Measurements from ENCODE around the gene TMC8.

Gene TMC8

GRCh38 chr17:78106211-78106610 is 24.4 kb upstream of the TMC8 start:
- H4K91ac ChIP-seq (ENCODE audit: low read length) = no peak overlapping the region
- no peak overlapping the region for H3K23ac ChIP-seq (ENCODE audit: low read length in 2 of 2)
- H3K18ac ChIP-seq (ENCODE audit: low read depth in 1 of 2, low read length in 2 of 2) = no peak overlapping the region
- H3K27ac ChIP-seq (ENCODE audit: low read length, poor library complexity, severe bottlenecking) = no peak overlapping the region
- no peak overlapping the region for H3K4me3 ChIP-seq (ENCODE audit: insufficient read depth in 1 of 2, low read depth in 1 of 2, low read length in 2 of 2)
- peaks cover 0 to 7% of the 10 kb centered on the region in 2 experiments for H3K27me3 ChIP-seq (ENCODE audit: control insufficient read depth in 1 of 2, insufficient read depth in 1 of 2, low read length in 2 of 2)
- H3K9ac ChIP-seq (ENCODE audit: low read length) = no peak overlapping the region
- WGBS = 89% methylated on average over 11 of the region's 15 CpGs
- no peak overlapping the region for H2BK15ac ChIP-seq (ENCODE audit: low read depth, poor library complexity, severe bottlenecking)
- no peak overlapping the region for H3K4ac ChIP-seq (ENCODE audit: low read depth in 1 of 2, low read length in 2 of 2)
- no peak overlapping the region for H3K4me2 ChIP-seq (ENCODE audit: low read length, poor library complexity, severe bottlenecking)
- H3K4me1 ChIP-seq (ENCODE audit: control insufficient read depth, insufficient read depth, low read depth, low read length) = peaks cover 17% of the 10 kb centered on the region
- DNase-seq = no peak
- no peak overlapping the region for H3K14ac ChIP-seq (ENCODE audit: low read length in 2 of 2)
- H3K79me1 ChIP-seq (replicated peaks; ENCODE audit: low read length, poor library complexity, severe bottlenecking) = no peaks in the 10 kb centered on the region
- no peaks in the 10 kb centered on the region for H3K9me3 ChIP-seq (ENCODE audit: control insufficient read depth, low read length)
- no peak overlapping the region for H2AK5ac ChIP-seq (ENCODE audit: low read length, severe bottlenecking)
- H2BK12ac ChIP-seq (ENCODE audit: low read length in 2 of 2) = no peak overlapping the region
- no peak overlapping the region for H2AFZ ChIP-seq (ENCODE audit: low read depth, low read length)
- H2BK120ac ChIP-seq (ENCODE audit: low read depth, low read length) = no peak overlapping the region
- H4K8ac ChIP-seq (ENCODE audit: low read length) = no peak overlapping the region
- H3K36me3 ChIP-seq (ENCODE audit: control insufficient read depth in 1 of 2, insufficient read depth in 2 of 2, low read depth in 1 of 2, low read length in 2 of 2) = peaks cover 18 to 52% of the 10 kb centered on the region in 2 experiments
- H2BK5ac ChIP-seq (ENCODE audit: low read depth, low read length, poor library complexity, severe bottlenecking) = no peak overlapping the region

- Histone ChIP-seq H3K4me1 (ENCODE audit: control insufficient read depth, insufficient read depth, low read depth, low read length) (peaks cover 18% of the 10 kb centered on the region), H2AFZ (ENCODE audit: low read depth, low read length) (no peak overlapping the region), H3K14ac (ENCODE audit: low read length in 2 of 2) (no peak overlapping the region), H3K9ac (ENCODE audit: low read length) (peak overlapping the region; percentile 38), H3K27me3 (ENCODE audit: control insufficient read depth in 1 of 2, insufficient read depth in 1 of 2, low read length in 2 of 2) (peaks cover 0 to 17% of the 10 kb centered on the region in 2 experiments), H3K18ac (ENCODE audit: low read depth in 1 of 2, low read length in 2 of 2) (no peak overlapping the region), H3K36me3 (ENCODE audit: control insufficient read depth in 1 of 2, insufficient read depth in 2 of 2, low read depth in 1 of 2, low read length in 2 of 2) (peaks cover 18 to 56% of the 10 kb centered on the region in 2 experiments), H2AK5ac (ENCODE audit: low read length, severe bottlenecking) (no peak overlapping the region), H3K4ac (ENCODE audit: low read depth in 1 of 2, low read length in 2 of 2) (no peak overlapping the region), H2BK15ac (ENCODE audit: low read depth, poor library complexity, severe bottlenecking) (no peak overlapping the region), H3K9me3 (ENCODE audit: control insufficient read depth, low read length) (no peaks in the 10 kb centered on the region), H2BK120ac (ENCODE audit: low read depth, low read length) (no peak overlapping the region), H2BK5ac (ENCODE audit: low read depth, low read length, poor library complexity, severe bottlenecking) (no peak overlapping the region), H3K79me1 (replicated peaks; ENCODE audit: low read length, poor library complexity, severe bottlenecking) (no peaks in the 10 kb centered on the region), H4K91ac (ENCODE audit: low read length) (no peak overlapping the region), H4K8ac (ENCODE audit: low read length) (no peak overlapping the region), H3K27ac (ENCODE audit: low read length, poor library complexity, severe bottlenecking) (no peak overlapping the region), H3K4me2 (ENCODE audit: low read length, poor library complexity, severe bottlenecking) (no peak overlapping the region), H3K23ac (ENCODE audit: low read length in 2 of 2) (no peak overlapping the region), H2BK12ac (ENCODE audit: low read length in 2 of 2) (no peak overlapping the region), H3K4me3 (ENCODE audit: insufficient read depth in 1 of 2, low read depth in 1 of 2, low read length in 2 of 2) (peak overlapping the region in 1 of 2 experiments; percentile 52)
- DNase-seq = no peak
- 96% methylated on average over 10 of the region's 10 CpGs for WGBS
Measured at GRCh38 chr17:78107457-78107856, 23.1 kb upstream of the TMC8 start.

- Histone ChIP-seq H2BK15ac (ENCODE audit: low read depth, poor library complexity, severe bottlenecking) (no peak overlapping the region), H3K4me3 (ENCODE audit: insufficient read depth in 1 of 2, low read depth in 1 of 2, low read length in 2 of 2) (no peak overlapping the region), H2BK12ac (ENCODE audit: low read length in 2 of 2) (no peak overlapping the region), H2AFZ (ENCODE audit: low read depth, low read length) (no peak overlapping the region), H3K36me3 (ENCODE audit: control insufficient read depth in 1 of 2, insufficient read depth in 2 of 2, low read depth in 1 of 2, low read length in 2 of 2) (peaks cover 14 to 60% of the 10 kb centered on the region in 2 experiments), H3K4me1 (ENCODE audit: control insufficient read depth, insufficient read depth, low read depth, low read length) (peaks cover 21% of the 10 kb centered on the region), H3K79me1 (replicated peaks; ENCODE audit: low read length, poor library complexity, severe bottlenecking) (no peaks in the 10 kb centered on the region), H3K9ac (ENCODE audit: low read length) (peak overlapping the region; percentile 38), H4K91ac (ENCODE audit: low read length) (no peak overlapping the region), H3K4ac (ENCODE audit: low read depth in 1 of 2, low read length in 2 of 2) (no peak overlapping the region), H3K18ac (ENCODE audit: low read depth in 1 of 2, low read length in 2 of 2) (no peak overlapping the region), H3K27ac (ENCODE audit: low read length, poor library complexity, severe bottlenecking) (no peak overlapping the region), H3K9me3 (ENCODE audit: control insufficient read depth, low read length) (no peaks in the 10 kb centered on the region), H2BK120ac (ENCODE audit: low read depth, low read length) (no peak overlapping the region), H3K4me2 (ENCODE audit: low read length, poor library complexity, severe bottlenecking) (no peak overlapping the region), H3K27me3 (ENCODE audit: control insufficient read depth in 1 of 2, insufficient read depth in 1 of 2, low read length in 2 of 2) (peaks cover 0 to 22% of the 10 kb centered on the region in 2 experiments), H2BK5ac (ENCODE audit: low read depth, low read length, poor library complexity, severe bottlenecking) (no peak overlapping the region), H2AK5ac (ENCODE audit: low read length, severe bottlenecking) (no peak overlapping the region), H4K8ac (ENCODE audit: low read length) (no peak overlapping the region), H3K14ac (ENCODE audit: low read length in 2 of 2) (no peak overlapping the region), H3K23ac (ENCODE audit: low read length in 2 of 2) (peak overlapping the region in 1 of 2 experiments; percentile 23)
- 95% methylated on average over 20 of the region's 21 CpGs for WGBS
- DNase-seq = no peak
Measured at GRCh38 chr17:78107976-78108725, 22.4 kb upstream of the TMC8 start.

GRCh38 chr17:78108726-78109488 is 21.7 kb upstream of the TMC8 start:
- Histone ChIP-seq H2BK12ac (ENCODE audit: low read length in 2 of 2) (no peak overlapping the region), H3K4me2 (ENCODE audit: low read length, poor library complexity, severe bottlenecking) (no peak overlapping the region), H2BK15ac (ENCODE audit: low read depth, poor library complexity, severe bottlenecking) (no peak overlapping the region), H3K27ac (ENCODE audit: low read length, poor library complexity, severe bottlenecking) (no peak overlapping the region), H3K4me3 (ENCODE audit: insufficient read depth in 1 of 2, low read depth in 1 of 2, low read length in 2 of 2) (no peak overlapping the region), H3K18ac (ENCODE audit: low read depth in 1 of 2, low read length in 2 of 2) (no peak overlapping the region), H2BK5ac (ENCODE audit: low read depth, low read length, poor library complexity, severe bottlenecking) (no peak overlapping the region), H3K23ac (ENCODE audit: low read length in 2 of 2) (no peak overlapping the region), H4K8ac (ENCODE audit: low read length) (no peak overlapping the region), H2AK5ac (ENCODE audit: low read length, severe bottlenecking) (no peak overlapping the region), H3K14ac (ENCODE audit: low read length in 2 of 2) (peak overlapping the region in 1 of 2 experiments; percentile 76), H3K4me1 (ENCODE audit: control insufficient read depth, insufficient read depth, low read depth, low read length) (peaks cover 21% of the 10 kb centered on the region), H2BK120ac (ENCODE audit: low read depth, low read length) (no peak overlapping the region), H3K4ac (ENCODE audit: low read depth in 1 of 2, low read length in 2 of 2) (no peak overlapping the region), H3K9me3 (ENCODE audit: control insufficient read depth, low read length) (no peaks in the 10 kb centered on the region), H4K91ac (ENCODE audit: low read length) (no peak overlapping the region), H2AFZ (ENCODE audit: low read depth, low read length) (no peak overlapping the region), H3K27me3 (ENCODE audit: control insufficient read depth in 1 of 2, insufficient read depth in 1 of 2, low read length in 2 of 2) (peaks cover 0 to 30% of the 10 kb centered on the region in 2 experiments), H3K79me1 (replicated peaks; ENCODE audit: low read length, poor library complexity, severe bottlenecking) (no peaks in the 10 kb centered on the region), H3K36me3 (ENCODE audit: control insufficient read depth in 1 of 2, insufficient read depth in 2 of 2, low read depth in 1 of 2, low read length in 2 of 2) (peaks cover 6 to 57% of the 10 kb centered on the region in 2 experiments), H3K9ac (ENCODE audit: low read length) (no peak overlapping the region)
- WGBS = 88% methylated on average over 18 of the region's 18 CpGs
- DNase-seq = no peak

All from mesenchymal stem cell (in vitro differentiated cells and primary cell).